ENCODE data around the gene C6. TPM values are rescaled to one million over a fixed set of nuclear protein-coding genes. Genes with fewer than 3 reads are reported as not detected.

Gene C6
- total and polyA plus RNA-seq, 11 donors: 3.2 to 151 (median 61.9) TPM

DNA sequence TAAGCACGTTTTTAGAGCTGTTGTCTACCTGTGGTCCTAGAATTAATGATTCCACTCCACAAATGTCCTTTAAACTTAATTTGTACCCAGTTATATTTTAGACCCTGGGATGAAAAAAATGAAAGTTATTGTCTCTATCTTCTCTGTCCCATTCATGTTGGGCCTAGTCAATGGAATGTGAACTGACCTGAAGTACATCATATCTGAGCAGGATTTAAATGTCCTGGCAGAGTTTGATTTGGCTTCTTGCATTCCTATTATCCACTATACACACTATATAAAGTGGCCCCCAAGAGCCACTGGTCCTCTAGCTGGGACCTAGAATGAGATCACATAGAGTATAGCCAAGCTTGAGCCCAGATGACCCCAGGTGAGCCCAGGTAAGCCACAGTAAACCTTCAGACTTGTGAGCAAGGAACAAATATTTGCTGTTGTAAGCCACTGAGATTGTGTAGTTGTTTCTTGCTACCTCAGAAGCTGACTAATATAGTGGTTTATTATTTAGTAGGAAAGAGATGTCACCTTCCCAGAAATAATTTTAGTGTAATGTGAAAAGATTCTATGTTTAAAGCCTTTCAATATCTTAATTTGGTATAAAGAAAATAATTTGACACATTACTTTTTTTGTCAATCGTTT lies 37.1 kb upstream of the C6 start:
- peaks cover 0 to 13% (median 1%) of the 10 kb centered on the region in 12 donors for H3K9me3 ChIP-seq
- TF ChIP-seq, protein P1, sequence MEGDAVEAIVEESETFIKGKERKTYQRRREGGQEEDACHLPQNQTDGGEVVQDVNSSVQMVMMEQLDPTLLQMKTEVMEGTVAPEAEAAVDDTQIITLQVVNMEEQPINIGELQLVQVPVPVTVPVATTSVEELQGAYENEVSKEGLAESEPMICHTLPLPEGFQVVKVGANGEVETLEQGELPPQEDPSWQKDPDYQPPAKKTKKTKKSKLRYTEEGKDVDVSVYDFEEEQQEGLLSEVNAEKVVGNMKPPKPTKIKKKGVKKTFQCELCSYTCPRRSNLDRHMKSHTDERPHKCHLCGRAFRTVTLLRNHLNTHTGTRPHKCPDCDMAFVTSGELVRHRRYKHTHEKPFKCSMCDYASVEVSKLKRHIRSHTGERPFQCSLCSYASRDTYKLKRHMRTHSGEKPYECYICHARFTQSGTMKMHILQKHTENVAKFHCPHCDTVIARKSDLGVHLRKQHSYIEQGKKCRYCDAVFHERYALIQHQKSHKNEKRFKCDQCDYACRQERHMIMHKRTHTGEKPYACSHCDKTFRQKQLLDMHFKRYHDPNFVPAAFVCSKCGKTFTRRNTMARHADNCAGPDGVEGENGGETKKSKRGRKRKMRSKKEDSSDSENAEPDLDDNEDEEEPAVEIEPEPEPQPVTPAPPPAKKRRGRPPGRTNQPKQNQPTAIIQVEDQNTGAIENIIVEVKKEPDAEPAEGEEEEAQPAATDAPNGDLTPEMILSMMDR (IDR thresholded peaks at IDR 0.05): no peak
- TF ChIP-seq POLR2A (IDR thresholded peaks at IDR 0.05): no peak
- H3K4me3 ChIP-seq: no peak overlapping the region
- DNase-seq: no peak
- H3K36me3 ChIP-seq: no peaks in the 10 kb centered on the region
- intact Hi-C loops (cut with DNase I): no loop called here
- H3K27ac ChIP-seq: no peak overlapping the region
- H3K27me3 ChIP-seq: no peaks in the 10 kb centered on the region
- 86 to 91% (median 87%) methylated on average over 2 of the region's 2 CpGs for WGBS, 4 donors
- no peak for ATAC-seq
- H3K4me1 ChIP-seq: peaks cover 0 to 2% (median 0%) of the 10 kb centered on the region in 12 donors

DNA sequence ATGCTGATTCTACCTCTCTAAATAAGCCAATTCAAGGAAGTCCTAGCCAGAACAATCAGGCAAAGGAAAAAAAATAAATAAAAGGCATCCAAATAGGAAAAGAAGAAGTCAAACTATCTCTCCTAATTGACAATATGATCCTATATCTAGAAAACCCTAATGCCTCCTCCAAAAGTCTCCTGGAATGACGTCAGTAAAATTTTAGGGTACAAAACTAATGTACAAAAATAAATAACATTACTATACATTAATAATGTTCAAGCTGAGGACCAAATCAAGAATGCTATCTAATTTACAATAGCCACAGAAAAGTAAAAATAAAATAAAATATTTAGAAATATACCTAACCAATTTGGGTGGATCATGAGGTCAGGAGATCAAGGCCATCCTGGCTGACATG lies 33.8 kb upstream of the C6 start:
- intact Hi-C loops (cut with DNase I): no loop called here
- no peaks in the 10 kb centered on the region for H3K27me3 ChIP-seq
- TF ChIP-seq POLR2A (IDR thresholded peaks at IDR 0.05): no peak
- TF ChIP-seq, protein P1 (IDR thresholded peaks at IDR 0.05): no peak
- no peak for DNase-seq
- no peak for ATAC-seq
- WGBS, 4 donors: 81 to 95% (median 86%) methylated on average over 1 of the region's 1 CpG
- H3K4me3 ChIP-seq: no peak overlapping the region
- no peak overlapping the region for H3K27ac ChIP-seq
- H3K4me1 ChIP-seq: peaks cover 0 to 2% (median 0%) of the 10 kb centered on the region in 12 donors
- peaks cover 0 to 13% (median 1%) of the 10 kb centered on the region in 12 donors for H3K9me3 ChIP-seq
- H3K36me3 ChIP-seq: no peaks in the 10 kb centered on the region

- ATAC-seq: peak; percentile 15 to 95 (median 52)
- DNase-seq: peak in 1 of 5 donors; percentile 40
- no peaks in the 10 kb centered on the region for H3K36me3 ChIP-seq
- no peak for TF ChIP-seq POLR2A (IDR thresholded peaks at IDR 0.05)
- TF ChIP-seq, protein P1 (IDR thresholded peaks at IDR 0.05): no peak
- 43 to 72% (median 54%) methylated on average over 1 of the region's 1 CpG for WGBS, 4 donors
- H3K4me1 ChIP-seq: peaks cover 0 to 2% (median 0%) of the 10 kb centered on the region in 12 donors
- intact Hi-C loops (cut with DNase I): no loop called here
- no peak overlapping the region for H3K27ac ChIP-seq
- H3K4me3 ChIP-seq: no peak overlapping the region
- peaks cover 0 to 13% (median 1%) of the 10 kb centered on the region in 12 donors for H3K9me3 ChIP-seq
- no peaks in the 10 kb centered on the region for H3K27me3 ChIP-seq
Measured at GRCh38 chr5:41246376-41246775, 33.0 kb upstream of the C6 start.

GRCh38 chr5:41243558-41243957 lies 30.2 kb upstream of the C6 start:
- DNase-seq (no peak), ATAC-seq (no peak)
- Histone ChIP-seq H3K9me3 (peaks cover 0 to 21% (median 2%) of the 10 kb centered on the region in 12 donors), H3K4me1 (peaks cover 0 to 2% (median 0%) of the 10 kb centered on the region in 12 donors), H3K36me3 (no peaks in the 10 kb centered on the region), H3K27me3 (no peaks in the 10 kb centered on the region), H3K27ac (no peak overlapping the region), H3K4me3 (no peak overlapping the region)
- intact Hi-C loops (cut with DNase I): no loop called here
- 94 to 100% (median 96%) methylated on average over 1 of the region's 1 CpG for WGBS, 4 donors
- no peak for TF ChIP-seq POLR2A (IDR thresholded peaks at IDR 0.05)
- TF ChIP-seq, protein P1 (IDR thresholded peaks at IDR 0.05): no peak

Data from heart left ventricle (tissue), 16 donors.